ENCODE measurements around the gene TMEM14C. TPM values are rescaled to one million over a fixed set of nuclear protein-coding genes. Genes with fewer than 3 reads are reported as not detected.

Gene TMEM14C
- total and polyA plus RNA-seq, 11 donors = 94.5 to 179 (median 116) TPM

GRCh38 chr6:10721850-10722569 lies 860 bp upstream of the TMEM14C start:
- TF ChIP-seq POLR2A (IDR thresholded peaks at IDR 0.05) (no peak), CTCF (IDR thresholded peaks at IDR 0.05) (no peak)
- Histone ChIP-seq H3K4me3 (peak overlapping the region; percentile 6 to 88 (median 72)), H3K4me1 (peaks cover 0 to 48% (median 31%) of the 10 kb centered on the region in 12 donors), H3K36me3 (peaks cover 0 to 21% (median 18%) of the 10 kb centered on the region in 9 donors), H3K27me3 (no peaks in the 10 kb centered on the region), H3K9me3 (peaks cover 0 to 13% (median 0%) of the 10 kb centered on the region in 12 donors), H3K27ac (peak overlapping the region in 11 of 12 donors; percentile 84 to 94 (median 89))
- 73 to 77% (median 75%) methylated on average over 11 of the region's 11 CpGs for WGBS, 4 donors
- DNase-seq (no peak), ATAC-seq (no peak)
- intact Hi-C loops (cut with DNase I) = loop anchor here in 7 of 10 donors (1.0 to 2.0 kb wide), 4 partner anchors 25 to 28 kb away; partner anchors contain the start of genes TMEM14B (in 7 of the 7), C6orf52 (in 3 of the 7) and PAK1IP1 (in 3 of the 7)

GRCh38 chr6:10722570-10722819 lies 375 bp upstream of the TMEM14C start:
- 1 to 3% (median 1%) methylated on average over 6 of the region's 6 CpGs for WGBS, 4 donors
- peaks cover 0 to 48% (median 31%) of the 10 kb centered on the region in 12 donors for H3K4me1 ChIP-seq
- H3K27me3 ChIP-seq = no peaks in the 10 kb centered on the region
- peak overlapping the region in 11 of 12 donors; percentile 84 to 94 (median 89) for H3K27ac ChIP-seq
- H3K9me3 ChIP-seq = peaks cover 0 to 13% (median 0%) of the 10 kb centered on the region in 12 donors
- peak overlapping the region; percentile 6 to 88 (median 72) for H3K4me3 ChIP-seq
- no peak for TF ChIP-seq POLR2A (IDR thresholded peaks at IDR 0.05)
- TF ChIP-seq CTCF (IDR thresholded peaks at IDR 0.05) = no peak
- intact Hi-C loops (cut with DNase I) = loop anchor here in 7 of 10 donors (1.0 to 2.0 kb wide), 4 partner anchors 24 to 28 kb away; partner anchors contain the start of genes TMEM14B (in 7 of the 7), C6orf52 (in 3 of the 7) and PAK1IP1 (in 3 of the 7)
- H3K36me3 ChIP-seq = peaks cover 0 to 24% (median 20%) of the 10 kb centered on the region in 9 donors
- ATAC-seq (no peak), DNase-seq (no peak)

GRCh38 chr6:10723567-10723881 lies 654 bp downstream of the TMEM14C start:
- 20 to 26% (median 21%) methylated on average over 7 of the region's 7 CpGs for WGBS, 4 donors
- H3K4me1 ChIP-seq = peaks cover 0 to 48% (median 31%) of the 10 kb centered on the region in 12 donors
- DNase-seq (no peak), ATAC-seq (peak in 1 of 4 donors; percentile 3)
- peaks cover 0 to 34% (median 20%) of the 10 kb centered on the region in 9 donors for H3K36me3 ChIP-seq
- peak overlapping the region; percentile 35 to 88 (median 72) for H3K4me3 ChIP-seq
- peak overlapping the region; percentile 19 to 94 (median 89) for H3K27ac ChIP-seq
- intact Hi-C loops (cut with DNase I) = loop anchor here in 5 of 10 donors (2.0 kb wide), 2 partner anchors 23 to 29 kb away; partner anchors contain the start of genes TMEM14B (in 5 of the 5), C6orf52 (in 1 of the 5) and PAK1IP1 (in 1 of the 5)
- peaks cover 0 to 8% (median 0%) of the 10 kb centered on the region in 12 donors for H3K9me3 ChIP-seq
- no peaks in the 10 kb centered on the region for H3K27me3 ChIP-seq
- TF ChIP-seq CTCF (IDR thresholded peaks at IDR 0.05) (no peak), POLR2A (IDR thresholded peaks at IDR 0.05) (no peak)

- Histone ChIP-seq H3K9me3 (no peaks in the 10 kb centered on the region), H3K27me3 (no peaks in the 10 kb centered on the region), H3K4me1 (peaks cover 0 to 49% (median 34%) of the 10 kb centered on the region in 12 donors), H3K27ac (no peak overlapping the region), H3K4me3 (no peak overlapping the region), H3K36me3 (peaks cover 0 to 50% (median 34%) of the 10 kb centered on the region in 9 donors)
- TF ChIP-seq CTCF (IDR thresholded peaks at IDR 0.05) = no peak
- TF ChIP-seq POLR2A (IDR thresholded peaks at IDR 0.05) = no peak
- ATAC-seq (no peak), DNase-seq (no peak)
- WGBS, 4 donors = 37 to 51% (median 44%) methylated on average over 6 of the region's 6 CpGs
- intact Hi-C loops (cut with DNase I) = loop anchor here in 1 of 10 donors (2.0 kb wide), 1 partner anchor 30 kb away; the partner anchor contains the start of genes C6orf52 and PAK1IP1
Observed at GRCh38 chr6:10725044-10725443, 2.2 kb downstream of the TMEM14C start.

All from heart left ventricle (tissue), 16 donors.